Adrenal gland (tissue), 12 donors: ENCODE data around the gene MYO5A. TPM values are rescaled to one million over a fixed set of nuclear protein-coding genes. Genes with fewer than 3 reads are reported as not detected.

Experiments used
- DNase-seq, 7 donors: peaks; one replicate each; pipeline ENCODE4 v3.0.0-alpha.2; 2019 to 2020
- H3K27ac ChIP-seq, 5 donors: fragments of 200-600 bp; sonication (generic) in 4 of 5; 1 replicate in 3 of 5; 2 replicates in 2 of 5; pipeline versions ENCODE4 v1.5.1 to v1.8.0; 2016 to 2020; ENCODE audit warnings: mild to moderate bottlenecking in 1 of 5
- H3K27me3 ChIP-seq: fragments of 200-600 bp; 2 replicates; pipeline ENCODE4 v1.8.0; 2021
- H3K36me3 ChIP-seq, 2 donors: fragments of 200-600 bp; replicated peaks in 1 of 2; 1 replicate in 1 of 2; 2 replicates in 1 of 2; pipeline versions ENCODE4 v1.5.1 to v1.8.0; 2018 to 2022
- H3K4me1 ChIP-seq, 2 donors: fragments of 200-600 bp; replicated peaks in 1 of 2; 1 replicate in 1 of 2; 2 replicates in 1 of 2; pipeline versions ENCODE4 v1.5.1 to v1.8.0; 2018 to 2021
- H3K4me3 ChIP-seq, 4 donors: fragments of 200-600 bp; sonication (generic) in 3 of 4; one replicate each; pipeline ENCODE4 v1.5.1; 2016 to 2018
- H3K9me3 ChIP-seq, 3 donors: fragments of 200-600 bp; sonication (generic) in 1 of 3; replicated peaks in 1 of 3; 1 replicate in 2 of 3; 2 replicates in 1 of 3; pipeline versions ENCODE4 v1.5.1 to v1.8.0; 2016 to 2021
- CTCF ChIP-seq, 6 experiments: fragments of 450-650 bp in 4 of 6; fragments of 200-600 bp in 2 of 6; sonication (generic) in 1 of 6; IDR thresholded peaks; 1 replicate in 5 of 6; 2 replicates in 1 of 6; pipeline versions ENCODE4 v1.5.1 to v1.8.0; 2016 to 2021; ENCODE audit warnings: antibody characterized with exemption in 6 of 6, mild to moderate bottlenecking in 2 of 6, moderate library complexity in 1 of 6
- POLR2A ChIP-seq, 2 donors: fragments of 450-650 bp; IDR thresholded peaks; one replicate each; pipeline ENCODE4 v1.6.1; 2017; ENCODE audit warnings: antibody characterized with exemption in 2 of 2, mild to moderate bottlenecking in 2 of 2, moderate library complexity in 1 of 2
- WGBS, 4 donors: extraction: QIAGEN DNeasy Blood & Tissue Kit in 2 of 4; methylation state at CpG; one replicate each; pipeline versions ENCODE4 v1.1.5 to v1.1.7; 2013 to 2017; 5-methylcytosine and 5-hydroxymethylcytosine counted together
- intact Hi-C, 2 donors: fragments of 100-400 bp; cut with DNase I; formaldehyde crosslinking; loops; one replicate each; pipeline versions ENCODE4 v1.14.1 to v1.15.0; 2022 to 2023
- polyA plus RNA-seq, 3 donors: library from polyadenylated mRNA; stranded (reverse); fragments of 200-250 nt in 2 of 3; fragments of 350-450 nt in 1 of 3; fragmentation: Illumina TruSeq in 1 of 3; extraction: RNeasy Lipid Tissue Mini Kit (QIAGEN cat#74804) in 1 of 3; gene quantifications; one replicate each; pipeline ENCODE4 v1.2.3, GENCODE V29; 2013 to 2014
- total RNA-seq, 9 donors: library from RNA; depleted of rRNA in 4 of 9; stranded (reverse); fragments of >200 nt in 4 of 9; fragments of 120-200 nt in 1 of 9; fragmentation: NEBNext Ultra II Directional in 1 of 9; extraction: Animal tissue kit (Norgen Biotek cat#: 25700) in 1 of 9; gene quantifications; one replicate each; pipeline versions ENCODE4 v1.1.0 to v1.2.4, GENCODE V29; 2013 to 2023
- donor health status: healthy with polysubstance abuse.
- donor health status: Bipolar disorder and iron deficiency.
- donor health status: DM: yes; HTN: yes; CAD: no.
- donor health status: DM: no; HTN: no; CAD: no.
- donor health status: DM: no; HTN: no; CAD: no.
- donor health status: DM: yes; HTN: yes; CAD: no.

MYO5A gene
- total and polyA plus RNA-seq, 12 donors = 6.3 to 57.5 (median 39.6) TPM

- Histone ChIP-seq H3K9me3 (no peaks in the 10 kb centered on the region), H3K27ac (no peak overlapping the region)
Measured at GRCh38 chr15:52263563-52264282, 265.0 kb downstream of the MYO5A start.

GRCh38 chr15:52262364-52262763, 266.3 kb downstream of the MYO5A start:
- no peak overlapping the region for H3K4me3 ChIP-seq
- 72 to 81% (median 77%) methylated on average over 5 of the region's 5 CpGs for WGBS, 4 donors
- TF ChIP-seq CTCF (IDR thresholded peaks at IDR 0.05) = no peak
- intact Hi-C loops = no loop called here
- H3K36me3 ChIP-seq = no peaks in the 10 kb centered on the region
- no peaks in the 10 kb centered on the region for H3K4me1 ChIP-seq
- H3K9me3 ChIP-seq = no peaks in the 10 kb centered on the region
- H3K27me3 ChIP-seq = no peaks in the 10 kb centered on the region
- no peak overlapping the region for H3K27ac ChIP-seq
- no peak for DNase-seq

More at GRCh38 chr15:52263563-52264282, 265.0 kb downstream of the MYO5A start:
- no peaks in the 10 kb centered on the region for H3K36me3 ChIP-seq
- WGBS, 4 donors = 85 to 90% (median 88%) methylated on average over 11 of the region's 11 CpGs
- no peaks in the 10 kb centered on the region for H3K27me3 ChIP-seq
- H3K4me3 ChIP-seq = no peak overlapping the region
- H3K4me1 ChIP-seq = no peaks in the 10 kb centered on the region
- TF ChIP-seq POLR2A (IDR thresholded peaks at IDR 0.05) = no peak
- no peak for TF ChIP-seq CTCF (IDR thresholded peaks at IDR 0.05)
- intact Hi-C loops = no loop called here
- no peak for DNase-seq

GRCh38 chr15:52261498-52262242, 267.0 kb downstream of the MYO5A start:
- 40 to 52% (median 47%) methylated on average over 6 to 8 of the region's 8 CpGs for WGBS, 4 donors
- DNase-seq = peak; percentile 30 to 71 (median 32)
- H3K4me3 ChIP-seq = no peak overlapping the region
- no peaks in the 10 kb centered on the region for H3K27me3 ChIP-seq
- no peak for TF ChIP-seq POLR2A (IDR thresholded peaks at IDR 0.05)
- no peak for TF ChIP-seq CTCF (IDR thresholded peaks at IDR 0.05)
- intact Hi-C loops = no loop called here
- no peaks in the 10 kb centered on the region for H3K4me1 ChIP-seq
- no peaks in the 10 kb centered on the region for H3K36me3 ChIP-seq
- peak overlapping the region in 1 of 5 donors; percentile 45 for H3K27ac ChIP-seq
- H3K9me3 ChIP-seq = no peaks in the 10 kb centered on the region

- H3K4me1 ChIP-seq = no peaks in the 10 kb centered on the region
- no peak for DNase-seq
- no peak overlapping the region for H3K27ac ChIP-seq
- no peak for TF ChIP-seq CTCF (IDR thresholded peaks at IDR 0.05)
- no peak for TF ChIP-seq POLR2A (IDR thresholded peaks at IDR 0.05)
- no peaks in the 10 kb centered on the region for H3K27me3 ChIP-seq
- no peak overlapping the region for H3K4me3 ChIP-seq
- no peaks in the 10 kb centered on the region for H3K36me3 ChIP-seq
- intact Hi-C loops = no loop called here
- 95 to 97% (median 96%) methylated on average over 8 to 10 of the region's 10 CpGs for WGBS, 4 donors
- no peaks in the 10 kb centered on the region for H3K9me3 ChIP-seq
Measured at GRCh38 chr15:52261026-52261425, 267.7 kb downstream of the MYO5A start.
